Measurements from ENCODE around the gene KIAA0232.

- no peak for TF ChIP-seq CTCF (IDR thresholded peaks at IDR 0.05)
- no peak for TF ChIP-seq POLR2A (IDR thresholded peaks at IDR 0.05)
These were observed 137.6 kb downstream of the KIAA0232 start for GRCh38 chr4:6920171-6920570.

Measured in right lobe of liver (tissue), 4 donors.